Dermis blood vessel endothelial cell (primary cell): Measurements from ENCODE around the gene FAM98C. TPM values are rescaled to one million over a fixed set of nuclear protein-coding genes. Genes with fewer than 3 reads are reported as not detected.

Source experiments
- DNase-seq: peaks from one replicate; pipeline ENCODE4 v3.0.0; 2010
- total RNA-seq: library from RNA; depleted of rRNA; stranded (reverse); fragments of >200 nt; gene quantifications from 2 replicates; pipeline ENCODE4 v1.2.3, GENCODE V29; 2014

FAM98C gene
- total RNA-seq, 1 donor from 2014 or later = 12.3 TPM

- no peak for DNase-seq
Observed at GRCh38 chr19:38457690-38458405, 55.0 kb downstream of the FAM98C start.

Other genes starting within 250 kb of the FAM98C start
- gene DPF1, start 178.9 kb upstream of the FAM98C start, total RNA-seq = 0.34 and 0.47 TPM in 2 replicates
- 4.1 TPM in 2 replicates for gene PPP1R14A, start 146.7 kb upstream of the FAM98C start, total RNA-seq
- gene SPINT2, start 138.5 kb upstream of the FAM98C start, total RNA-seq = 25.9 and 34.5 TPM in 2 replicates
- 14.8 TPM in 1 of 2 replicates, not detected in the other for gene C19orf33, start 98.8 kb upstream of the FAM98C start, total RNA-seq
- 76.6 and 97.3 TPM in 2 replicates for gene YIF1B, start 87.1 kb upstream of the FAM98C start, total RNA-seq
- 8.7 and 10.2 TPM in 2 replicates for gene KCNK6, start 83.2 kb upstream of the FAM98C start, total RNA-seq
- 2.0 and 6.1 TPM in 2 replicates for gene CATSPERG, start 67.3 kb upstream of the FAM98C start, total RNA-seq
- 251 and 344 TPM in 2 replicates for gene PSMD8, start 28.5 kb upstream of the FAM98C start, total RNA-seq
- gene GGN, start 15.1 kb upstream of the FAM98C start, total RNA-seq = 0.23 and 0.34 TPM in 2 replicates
- 0.51 and 1.0 TPM in 2 replicates for gene SPRED3, start 14.4 kb upstream of the FAM98C start, total RNA-seq
- gene RASGRP4, start 23.1 kb downstream of the FAM98C start, total RNA-seq = not detected in 2 replicates
- gene RYR1, start 30.6 kb downstream of the FAM98C start, total RNA-seq = under 0.01 and 0.14 TPM in 2 replicates
- 0.09 TPM in 1 of 2 replicates, not detected in the other for gene MAP4K1, start 214.9 kb downstream of the FAM98C start, total RNA-seq
- gene EIF3K, start 216.1 kb downstream of the FAM98C start, total RNA-seq = 350 and 735 TPM in 2 replicates
- gene ACTN4, start 244.6 kb downstream of the FAM98C start, total RNA-seq = 315 and 728 TPM in 2 replicates